HG02798 (cell line): ENCODE measurements around the gene WHAMM.
A peak's percentile ranks its signal among the peaks of the same experiment; 100 is the strongest.

ENCODE experiments used
- ATAC-seq: cut with Tn5 transposase; IDR thresholded peaks from one replicate; pipeline ENCODE4 v1.9.1; 2021; ENCODE audit warnings: mild to moderate bottlenecking; ENCODE audit not compliant: unreplicated experiment, poor library complexity

Gene WHAMM

GRCh38 chr15:82832601-82833361 is 23.4 kb downstream of the WHAMM start:
- peak; percentile 84 for ATAC-seq

GRCh38 chr15:82833362-82833682 is 23.9 kb downstream of the WHAMM start:
- no peak for ATAC-seq

- no peak for ATAC-seq
These were observed 26.0 kb downstream of the WHAMM start for GRCh38 chr15:82835391-82835917.

- ATAC-seq, result no peak
These were observed 28.8 kb downstream of the WHAMM start for GRCh38 chr15:82838096-82838735.

GRCh38 chr15:82839136-82839535 is 29.7 kb downstream of the WHAMM start:
- ATAC-seq, result no peak

GRCh38 chr15:82840166-82840565 is 30.7 kb downstream of the WHAMM start:
- no peak for ATAC-seq

GRCh38 chr15:82843566-82843965 is 34.1 kb downstream of the WHAMM start:
- ATAC-seq, result no peak

- no peak for ATAC-seq
These were observed 36.3 kb downstream of the WHAMM start for GRCh38 chr15:82845686-82846085.

GRCh38 chr15:82846621-82847020 is 37.2 kb downstream of the WHAMM start:
- ATAC-seq, result no peak

GRCh38 chr15:82847703-82848102 is 38.3 kb downstream of the WHAMM start:
- ATAC-seq, result no peak

GRCh38 chr15:82848241-82848993 is 39.0 kb downstream of the WHAMM start:
- no peak for ATAC-seq

GRCh38 chr15:82849556-82850512 is 40.4 kb downstream of the WHAMM start:
- ATAC-seq, result no peak

- ATAC-seq, result no peak
These were observed 41.3 kb downstream of the WHAMM start for GRCh38 chr15:82850731-82851130.

- ATAC-seq, result no peak
These were observed 42.0 kb downstream of the WHAMM start for GRCh38 chr15:82851306-82851850.

- no peak for ATAC-seq
These were observed 42.6 kb downstream of the WHAMM start for GRCh38 chr15:82851981-82852511.

- no peak for ATAC-seq
These were observed 43.6 kb downstream of the WHAMM start for GRCh38 chr15:82852941-82853561.

- ATAC-seq, result no peak
These were observed 45.1 kb downstream of the WHAMM start for GRCh38 chr15:82854554-82854953.

- no peak for ATAC-seq
These were observed 46.1 kb downstream of the WHAMM start for GRCh38 chr15:82855286-82856100.
